ENCODE measurements around the gene TSR3. TPM values are rescaled to one million over a fixed set of nuclear protein-coding genes. Genes with fewer than 3 reads are reported as not detected.

TSR3 gene
- total and polyA plus RNA-seq, 12 donors, result 41.5 to 83.4 (median 56.0) TPM

DNA sequence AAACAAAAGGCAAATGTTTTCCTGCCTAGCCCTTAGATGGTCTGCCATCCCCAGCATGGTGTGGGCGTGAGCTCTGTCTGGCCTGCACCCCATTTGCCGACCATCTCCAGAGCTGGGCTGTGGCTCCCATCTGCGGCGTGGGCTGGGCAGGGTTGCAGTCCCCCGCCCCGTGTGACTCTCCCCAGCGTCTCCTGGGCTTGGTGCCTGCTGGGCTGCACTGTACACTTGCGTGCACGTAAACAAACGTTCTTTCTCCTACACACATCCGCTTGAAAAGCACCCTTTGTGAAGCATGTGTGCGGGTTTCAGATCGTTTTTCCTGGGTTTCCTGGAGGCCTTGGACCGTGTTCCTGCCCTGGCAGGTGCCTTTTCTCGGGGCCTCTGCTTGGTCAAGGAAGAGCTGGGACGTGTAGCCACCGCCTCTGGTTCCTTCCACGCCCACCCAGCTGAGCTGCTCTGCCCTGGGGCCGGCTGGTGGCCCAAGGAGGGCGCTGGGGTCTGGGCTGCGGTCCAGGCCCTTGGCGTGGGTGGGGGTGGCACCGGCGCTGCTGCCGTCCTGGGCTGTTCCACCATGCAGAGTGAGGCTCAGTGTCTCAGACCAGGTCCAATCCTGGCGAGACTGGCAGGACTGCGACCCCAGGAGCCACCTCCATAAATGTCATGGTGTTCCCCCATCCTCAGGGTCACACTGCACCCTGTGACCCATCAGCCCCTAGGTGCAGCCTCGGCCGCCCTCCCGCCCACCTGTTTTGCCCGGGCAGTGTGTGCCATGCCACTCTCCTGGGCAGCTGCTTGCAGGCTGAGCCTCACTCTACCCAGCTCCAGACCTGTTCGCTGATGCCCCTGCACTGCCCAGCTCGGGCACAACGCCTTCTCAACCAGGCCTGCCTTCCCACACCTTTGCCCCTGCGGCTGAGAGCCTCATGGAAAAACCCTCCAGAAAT is 28.1 kb downstream of the TSR3 start:
- Histone ChIP-seq H3K4me1 (peaks cover 0 to 16% (median 0%) of the 10 kb centered on the region in 9 donors), H3K9me3 (no peaks in the 10 kb centered on the region), H3K36me3 (peaks cover 5 to 84% (median 47%) of the 10 kb centered on the region in 9 donors), H3K27ac (no peak overlapping the region), H3K27me3 (no peaks in the 10 kb centered on the region), H3K4me3 (no peak overlapping the region)
- DNase-seq (no peak), ATAC-seq (no peak)
- TF ChIP-seq CTCF (IDR thresholded peaks at IDR 0.05), result no peak
- WGBS, 2 donors, result 75 to 78% methylated on average over 35 of the region's 35 CpGs
- intact Hi-C loops (cut with DNase I), result no loop called here

- no peaks in the 10 kb centered on the region for H3K27me3 ChIP-seq
- no peak overlapping the region for H3K27ac ChIP-seq
- no peak overlapping the region for H3K4me3 ChIP-seq
- no peak for TF ChIP-seq CTCF (IDR thresholded peaks at IDR 0.05)
- no peak for DNase-seq
- 97 to 98% methylated on average over 8 of the region's 8 CpGs for WGBS, 2 donors
- no peak for ATAC-seq
- peaks cover 0 to 16% (median 0%) of the 10 kb centered on the region in 9 donors for H3K4me1 ChIP-seq
- H3K36me3 ChIP-seq, result peaks cover 5 to 95% (median 58%) of the 10 kb centered on the region in 9 donors
- intact Hi-C loops (cut with DNase I), result no loop called here
- no peaks in the 10 kb centered on the region for H3K9me3 ChIP-seq
Observed at GRCh38 chr16:1322407-1322806, 29.3 kb downstream of the TSR3 start.

DNA sequence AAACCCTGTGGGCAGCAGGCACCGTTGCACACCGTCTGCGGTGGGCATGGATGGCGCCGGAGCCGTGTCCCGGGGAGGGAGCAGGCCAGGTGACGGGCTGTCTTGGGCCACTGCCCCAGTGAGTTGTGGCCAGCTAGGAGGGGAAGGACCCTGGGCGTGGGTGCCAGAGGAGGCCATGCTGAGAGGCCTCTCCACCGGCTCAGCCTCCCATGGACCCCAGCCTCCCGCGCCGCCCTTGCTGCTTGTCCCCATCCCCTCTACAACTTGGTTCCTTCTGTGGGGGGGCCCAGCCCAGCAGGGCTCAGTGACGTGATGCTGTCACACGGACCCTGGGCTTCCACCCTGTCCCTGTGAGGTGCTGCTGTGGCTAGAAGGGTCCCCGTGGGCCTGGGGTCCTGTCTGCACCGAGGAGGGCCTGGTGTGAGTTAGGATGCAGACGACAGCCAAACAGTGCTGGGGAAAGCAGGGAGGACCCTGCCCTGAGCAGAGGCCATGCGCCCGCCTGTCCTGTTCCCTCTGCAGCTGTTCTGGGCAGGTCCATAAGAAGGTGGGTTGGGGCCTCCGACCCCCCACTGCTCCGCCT is 30.9 kb downstream of the TSR3 start:
- no peak overlapping the region for H3K27ac ChIP-seq
- intact Hi-C loops (cut with DNase I), result no loop called here
- TF ChIP-seq CTCF (IDR thresholded peaks at IDR 0.05), result no peak
- 85 to 91% methylated on average over 21 to 22 of the region's 22 CpGs for WGBS, 2 donors
- H3K36me3 ChIP-seq, result peaks cover 5 to 100% (median 74%) of the 10 kb centered on the region in 9 donors
- no peak overlapping the region for H3K4me3 ChIP-seq
- H3K9me3 ChIP-seq, result no peaks in the 10 kb centered on the region
- no peak for DNase-seq
- peak in 1 of 8 donors; percentile 41 for ATAC-seq
- peaks cover 0 to 5% (median 0%) of the 10 kb centered on the region in 9 donors for H3K4me1 ChIP-seq
- H3K27me3 ChIP-seq, result no peaks in the 10 kb centered on the region

DNA sequence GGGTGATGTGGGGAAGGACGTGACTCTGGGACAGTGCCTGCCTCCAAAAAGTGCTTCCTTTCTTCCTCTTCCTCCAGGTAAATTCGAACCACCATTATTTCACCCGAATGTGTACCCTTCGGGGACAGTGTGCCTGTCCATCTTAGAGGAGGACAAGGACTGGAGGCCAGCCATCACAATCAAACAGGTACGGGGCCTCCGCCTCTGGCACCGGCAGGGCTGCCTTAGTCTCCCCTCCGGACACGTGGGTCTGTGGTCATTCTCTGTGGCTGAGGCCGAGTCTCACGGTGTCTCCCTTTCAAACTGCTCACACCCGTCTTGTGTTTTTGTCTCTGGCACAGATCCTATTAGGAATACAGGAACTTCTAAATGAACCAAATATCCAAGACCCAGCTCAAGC is 31.6 kb downstream of the TSR3 start:
- 84 to 95% methylated on average over 11 to 12 of the region's 12 CpGs for WGBS, 2 donors
- Histone ChIP-seq H3K9me3 (no peaks in the 10 kb centered on the region), H3K27me3 (no peaks in the 10 kb centered on the region), H3K36me3 (peaks cover 5 to 100% (median 76%) of the 10 kb centered on the region in 9 donors), H3K27ac (no peak overlapping the region), H3K4me3 (no peak overlapping the region), H3K4me1 (no peaks in the 10 kb centered on the region)
- DNase-seq, result no peak
- no peak for ATAC-seq
- no peak for TF ChIP-seq CTCF (IDR thresholded peaks at IDR 0.05)
- intact Hi-C loops (cut with DNase I), result no loop called here

Measured in heart right ventricle (tissue), 16 donors.